ENCODE results near the gene ADGRV1. TPM values are rescaled to one million over a fixed set of nuclear protein-coding genes. Genes with fewer than 3 reads are reported as not detected.

Gene ADGRV1
- total RNA-seq, 1 experiment from 2014 or later, result not detected

DNA sequence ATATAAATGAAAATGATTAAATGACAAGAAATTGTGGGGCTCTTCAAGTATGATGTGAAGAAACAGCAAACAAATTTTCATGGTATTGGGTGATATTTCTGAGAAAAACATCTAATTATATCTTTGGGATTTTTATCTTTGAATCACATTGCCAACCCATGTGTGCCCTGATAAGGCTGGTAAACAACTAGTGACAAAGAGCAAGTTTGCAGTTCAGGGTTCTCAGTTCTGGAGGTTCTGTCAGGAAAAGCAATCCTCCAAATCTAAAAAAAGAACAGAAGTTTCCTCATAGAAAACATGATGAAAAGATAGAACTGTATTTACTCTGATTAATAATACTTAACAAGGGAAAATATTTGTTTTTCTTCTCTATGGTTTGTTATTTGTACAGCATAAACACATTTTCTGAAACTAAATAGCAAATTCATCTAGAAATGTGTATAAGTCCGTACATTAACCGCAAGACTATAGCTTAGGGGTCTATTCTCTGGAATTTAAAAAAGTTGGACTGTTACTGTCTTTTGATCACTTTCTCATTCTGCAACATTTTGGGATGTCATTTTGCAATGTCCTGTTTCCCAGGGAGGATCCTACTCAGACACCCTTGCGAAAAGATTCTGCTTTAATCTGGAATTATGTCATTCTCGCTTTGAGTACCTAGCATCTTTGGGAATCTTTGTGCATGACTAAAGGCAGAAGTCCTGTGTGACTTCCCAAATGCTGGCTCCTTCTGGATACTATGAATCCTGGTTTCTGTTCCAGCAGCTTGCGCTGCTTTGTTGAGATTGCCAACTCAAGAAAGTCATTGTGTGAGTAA lies 308.5 kb downstream of the ADGRV1 start:
- ChIA-PET CTCF (interaction anchor here (0.5 to 8.3 kb wide), 19 partner anchors 11 to 1787 kb away, joined by 3 to 175 read pairs (median 4); partner anchors contain the start of gene ARRDC3), POLR2A (interaction anchor here (0.5 to 5.4 kb wide), 7 partner anchors 19 to 550 kb away, joined by 3 to 40 read pairs (median 3); partner anchors contain the start of gene ARRDC3)
- Mint-ChIP-seq H3K36me3 (ENCODE audit: insufficient read depth, unreplicated experiment) (no peaks in the 10 kb centered on the region), H3K27me3 (ENCODE audit: insufficient read depth, unreplicated experiment) (no peaks in the 10 kb centered on the region), H3K4me1 (ENCODE audit: insufficient read depth, unreplicated experiment) (no peaks in the 10 kb centered on the region), H3K4me3 (ENCODE audit: unreplicated experiment) (no peak overlapping the region), H3K27ac (ENCODE audit: low read depth, unreplicated experiment) (no peak overlapping the region), H3K9me3 (ENCODE audit: unreplicated experiment) (no peaks in the 10 kb centered on the region)
- intact Hi-C loops (cut with micrococcal nuclease), result loop anchor here (1.0 to 2.0 kb wide), 5 partner anchors 66 to 552 kb away; no protein-coding TSS in a partner anchor
- BruUV-seq (replicated peaks), result no TSS peak
- no peak for DNase-seq (ENCODE audit: unreplicated experiment)
- TF ChIP-seq, protein P1, sequence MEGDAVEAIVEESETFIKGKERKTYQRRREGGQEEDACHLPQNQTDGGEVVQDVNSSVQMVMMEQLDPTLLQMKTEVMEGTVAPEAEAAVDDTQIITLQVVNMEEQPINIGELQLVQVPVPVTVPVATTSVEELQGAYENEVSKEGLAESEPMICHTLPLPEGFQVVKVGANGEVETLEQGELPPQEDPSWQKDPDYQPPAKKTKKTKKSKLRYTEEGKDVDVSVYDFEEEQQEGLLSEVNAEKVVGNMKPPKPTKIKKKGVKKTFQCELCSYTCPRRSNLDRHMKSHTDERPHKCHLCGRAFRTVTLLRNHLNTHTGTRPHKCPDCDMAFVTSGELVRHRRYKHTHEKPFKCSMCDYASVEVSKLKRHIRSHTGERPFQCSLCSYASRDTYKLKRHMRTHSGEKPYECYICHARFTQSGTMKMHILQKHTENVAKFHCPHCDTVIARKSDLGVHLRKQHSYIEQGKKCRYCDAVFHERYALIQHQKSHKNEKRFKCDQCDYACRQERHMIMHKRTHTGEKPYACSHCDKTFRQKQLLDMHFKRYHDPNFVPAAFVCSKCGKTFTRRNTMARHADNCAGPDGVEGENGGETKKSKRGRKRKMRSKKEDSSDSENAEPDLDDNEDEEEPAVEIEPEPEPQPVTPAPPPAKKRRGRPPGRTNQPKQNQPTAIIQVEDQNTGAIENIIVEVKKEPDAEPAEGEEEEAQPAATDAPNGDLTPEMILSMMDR (IDR thresholded peaks at IDR 0.05; ENCODE audit: unreplicated experiment), result no peak

DNA sequence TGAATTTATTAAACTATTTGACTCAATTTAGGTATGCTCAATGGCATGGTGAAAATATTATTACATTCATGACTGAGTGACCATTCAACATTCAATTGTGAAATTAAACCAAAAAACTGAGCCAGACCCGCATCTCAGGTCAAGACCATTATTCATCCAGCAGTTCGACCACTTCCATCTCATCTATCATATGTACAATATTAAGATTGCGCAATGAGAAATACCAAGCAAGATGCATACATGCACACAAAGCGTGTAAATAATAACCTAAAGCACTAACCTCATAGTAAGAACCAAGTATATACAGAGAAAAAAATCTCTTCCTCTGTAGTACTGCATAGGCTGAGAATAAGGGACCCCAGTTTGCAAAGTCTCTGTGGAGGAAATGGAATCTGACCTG lies 310.2 kb downstream of the ADGRV1 start:
- Mint-ChIP-seq H3K27ac (ENCODE audit: low read depth, unreplicated experiment) (no peak overlapping the region), H3K36me3 (ENCODE audit: insufficient read depth, unreplicated experiment) (no peaks in the 10 kb centered on the region), H3K27me3 (ENCODE audit: insufficient read depth, unreplicated experiment) (no peaks in the 10 kb centered on the region), H3K4me1 (ENCODE audit: insufficient read depth, unreplicated experiment) (peaks cover 9% of the 10 kb centered on the region), H3K4me3 (ENCODE audit: unreplicated experiment) (no peak overlapping the region), H3K9me3 (ENCODE audit: unreplicated experiment) (no peaks in the 10 kb centered on the region)
- ChIA-PET POLR2A (interaction anchor here (0.7 to 1.1 kb wide), 2 partner anchors 153 to 514 kb away, joined by 3 to 4 read pairs; partner anchors contain the start of gene ARRDC3), CTCF (interaction anchor here (1.2 kb wide), 1 partner anchor 10 kb away, joined by 3 read pairs; no protein-coding TSS in a partner anchor)
- no peak for DNase-seq (ENCODE audit: unreplicated experiment)
- BruUV-seq (replicated peaks), result no TSS peak
- intact Hi-C loops (cut with micrococcal nuclease), result no loop called here
- TF ChIP-seq, protein P1 (IDR thresholded peaks at IDR 0.05; ENCODE audit: unreplicated experiment), result no peak

DNA sequence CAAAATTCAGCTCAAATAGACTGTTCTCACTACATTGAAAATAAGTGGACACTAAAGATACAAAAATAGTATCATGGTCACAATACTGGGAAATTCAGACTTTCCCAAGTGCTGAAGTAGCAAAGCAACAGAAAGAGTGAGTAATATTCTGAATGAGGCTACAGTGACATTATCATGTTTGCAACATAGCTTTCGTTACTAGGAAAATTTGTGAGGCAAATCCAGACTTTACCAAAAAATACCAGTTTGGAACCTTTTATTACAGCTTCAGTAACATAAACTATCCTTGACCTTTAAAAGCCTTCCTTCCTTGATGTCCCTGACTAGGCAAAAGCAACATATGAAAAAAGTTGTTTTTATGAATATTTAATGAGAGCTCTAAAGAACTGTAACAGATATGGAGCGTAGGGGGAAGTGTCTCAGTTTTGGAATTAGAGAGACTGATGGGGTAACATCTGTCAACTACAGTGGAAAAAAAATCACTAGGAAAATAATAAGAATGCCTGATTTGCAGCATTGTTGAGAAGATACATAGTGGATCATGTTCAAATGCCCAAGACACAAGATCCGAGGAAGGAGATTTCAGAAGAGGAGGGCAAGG lies 312.9 kb downstream of the ADGRV1 start:
- Mint-ChIP-seq H3K36me3 (ENCODE audit: insufficient read depth, unreplicated experiment) (no peaks in the 10 kb centered on the region), H3K27ac (ENCODE audit: low read depth, unreplicated experiment) (no peak overlapping the region), H3K4me3 (ENCODE audit: unreplicated experiment) (no peak overlapping the region), H3K27me3 (ENCODE audit: insufficient read depth, unreplicated experiment) (no peaks in the 10 kb centered on the region), H3K9me3 (ENCODE audit: unreplicated experiment) (no peaks in the 10 kb centered on the region), H3K4me1 (ENCODE audit: insufficient read depth, unreplicated experiment) (peaks cover 14% of the 10 kb centered on the region)
- TF ChIP-seq, protein P1 (IDR thresholded peaks at IDR 0.05; ENCODE audit: unreplicated experiment), result no peak
- POLR2A ChIA-PET, result interaction anchor here (0.5 to 3.3 kb wide), 11 partner anchors 10 to 512 kb away, joined by 3 to 45 read pairs (median 4); partner anchors contain the start of gene ARRDC3
- BruUV-seq (replicated peaks), result no TSS peak
- intact Hi-C loops (cut with micrococcal nuclease), result no loop called here
- DNase-seq (ENCODE audit: unreplicated experiment), result no peak
- CTCF ChIA-PET, result interaction anchor here (0.6 to 1.7 kb wide), 8 partner anchors 8 to 514 kb away, joined by 3 to 9 read pairs (median 3); no protein-coding TSS in a partner anchor

DNA sequence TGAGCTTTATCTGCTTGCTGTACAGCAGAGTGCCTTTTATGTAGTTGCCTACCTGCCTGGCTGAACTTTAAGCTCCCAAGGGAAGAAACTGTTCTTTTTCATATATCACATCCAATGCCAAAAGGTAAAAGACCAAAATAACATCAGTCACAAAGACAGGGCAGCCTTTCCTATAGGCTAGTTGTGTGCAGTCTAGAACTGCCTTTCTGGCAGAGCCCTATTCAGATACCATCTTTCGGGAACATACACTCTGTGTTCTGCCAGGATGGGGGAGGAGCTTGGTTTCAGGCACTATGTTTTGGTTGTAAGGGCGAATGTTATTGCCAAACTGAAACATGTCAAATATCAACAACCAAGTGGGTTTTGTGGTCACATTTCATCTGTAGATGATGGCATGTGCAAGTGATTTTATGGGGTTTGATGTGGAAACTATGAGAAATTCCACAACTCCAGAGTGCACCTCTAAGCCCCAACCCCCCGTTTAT lies 314.5 kb downstream of the ADGRV1 start:
- CTCF ChIA-PET, result interaction anchor here (0.7 to 1.5 kb wide), 6 partner anchors 8 to 346 kb away, joined by 3 to 5 read pairs (median 3); no protein-coding TSS in a partner anchor
- no peaks in the 10 kb centered on the region for H3K9me3 Mint-ChIP-seq (ENCODE audit: unreplicated experiment)
- H3K36me3 Mint-ChIP-seq (ENCODE audit: insufficient read depth, unreplicated experiment), result no peaks in the 10 kb centered on the region
- POLR2A ChIA-PET, result interaction anchor here (0.6 to 3.3 kb wide), 21 partner anchors 9 to 511 kb away, joined by 3 to 45 read pairs (median 4); partner anchors contain the start of gene ARRDC3
- peak; percentile 44 for DNase-seq (ENCODE audit: unreplicated experiment)
- peak overlapping the region; percentile 28 for H3K27ac Mint-ChIP-seq (ENCODE audit: low read depth, unreplicated experiment)
- BruUV-seq (replicated peaks), result no TSS peak
- no peak overlapping the region for H3K4me3 Mint-ChIP-seq (ENCODE audit: unreplicated experiment)
- H3K27me3 Mint-ChIP-seq (ENCODE audit: insufficient read depth, unreplicated experiment), result no peaks in the 10 kb centered on the region
- H3K4me1 Mint-ChIP-seq (ENCODE audit: insufficient read depth, unreplicated experiment), result peaks cover 14% of the 10 kb centered on the region
- intact Hi-C loops (cut with micrococcal nuclease), result no loop called here
- TF ChIP-seq, protein P1 (IDR thresholded peaks at IDR 0.05; ENCODE audit: unreplicated experiment), result no peak
